ENCODE results near the gene TENM3.

DNA sequence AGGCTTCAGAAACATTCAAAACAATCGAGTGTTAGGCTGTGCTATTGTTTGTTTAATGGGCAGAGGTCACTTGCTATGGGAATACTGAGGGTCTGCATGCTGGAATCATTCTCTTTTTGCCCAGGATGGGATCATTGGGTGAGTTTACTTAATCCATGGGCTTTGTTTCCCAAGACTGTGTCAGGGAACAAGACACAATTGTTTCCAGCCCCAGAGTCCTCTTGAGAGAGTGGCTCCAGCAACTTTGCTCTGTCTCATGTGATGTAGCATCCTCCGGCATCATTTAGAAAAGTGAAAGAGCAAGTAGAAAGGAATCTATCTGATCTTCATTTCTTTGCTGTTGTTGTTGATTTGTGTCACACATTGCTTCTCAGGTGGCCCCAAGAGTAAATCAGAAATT is 1.8 kb downstream of the TENM3 start:
- TF ChIP-seq CTCF (IDR thresholded peaks at IDR 0.05; ENCODE audit: borderline replicate concordance, extremely low read depth, low read length, poor library complexity, severe bottlenecking) (no peak), EZH2 (IDR thresholded peaks at IDR 0.05; ENCODE audit: borderline replicate concordance, low read depth, low read length, severe bottlenecking) (no peak)
